B cell (primary cell): ENCODE data around the gene CORO1A. TPM values are rescaled to one million over a fixed set of nuclear protein-coding genes. Genes with fewer than 3 reads are reported as not detected.
"Not testable (repeated sequence)": the region's sequence is repeated elsewhere in the genome, so short reads cannot be mapped to it uniquely, and the experiment has no call there.

Experiments used
- ATAC-seq: fragments of 200-7000 bp; cut with Tn5 transposase; one replicate; pipeline ENCODE4 v1.10.0; 2021; ENCODE audit warnings: low read depth, mild to moderate bottlenecking, moderate number of reproducible peaks, moderate library complexity
- CTCF ChIA-PET: fragments of 350-600 bp; sonication (Branson Sonifier 250); formaldehyde crosslinking; loops from one replicate; lab custom pipeline; 2021; ENCODE audit warnings: antibody characterized with exemption, inconsistent platforms; lab: Charles Lee
- POLR2A ChIA-PET: fragments of 350-600 bp; sonication (Branson Sonifier 250); formaldehyde crosslinking; loops from one replicate; lab custom pipeline; 2021; ENCODE audit warnings: antibody characterized with exemption; lab: Charles Lee
- DNase-seq: peaks from one replicate; pipeline ENCODE4 v3.0.0; 2013
- H2AFZ ChIP-seq: 2 replicates; pipeline ENCODE4 v1.6.1; 2012; ENCODE audit warnings: mild to moderate bottlenecking, low read depth, low read length; ENCODE audit not compliant: insufficient read depth, poor library complexity, severe bottlenecking
- H3K27ac ChIP-seq, 2 donors: 1 replicate in 1 of 2; 2 replicates in 1 of 2; pipeline ENCODE4 v1.5.1; 2012 to 2013; ENCODE audit warnings: low read length in 2 of 2, mild to moderate bottlenecking in 2 of 2, moderate library complexity in 1 of 2
- H3K27me3 ChIP-seq, 4 experiments: fragments of 200-600 bp in 1 of 4; sonication (generic) in 1 of 4; replicated peaks in 1 of 4; 1 replicate in 2 of 4; 2 replicates in 2 of 4; pipeline versions ENCODE4 v1.6.1 to v1.7.0; 2013 to 2016; ENCODE audit warnings: low read length in 3 of 4, mild to moderate bottlenecking in 2 of 4, mixed read lengths in 1 of 4, moderate library complexity in 1 of 4; ENCODE audit not compliant: insufficient read depth in 4 of 4, control insufficient read depth in 3 of 4; ENCODE audit errors: control extremely low read depth in 1 of 4
- H3K36me3 ChIP-seq, 2 experiments: replicated peaks in 1 of 2; 1 replicate in 1 of 2; 2 replicates in 1 of 2; pipeline versions ENCODE4 v1.6.1 to v1.7.1; 2013; ENCODE audit warnings: low read length in 1 of 2; ENCODE audit not compliant: insufficient read depth in 2 of 2, control insufficient read depth in 1 of 2; ENCODE audit errors: control extremely low read depth in 1 of 2, extremely low read depth in 1 of 2
- H3K4me1 ChIP-seq, 2 donors: fragments of 200-600 bp in 1 of 2; sonication (generic) in 1 of 2; 1 replicate in 1 of 2; 2 replicates in 1 of 2; pipeline versions ENCODE4 v1.5.1 to v1.6.1; 2013 to 2017; ENCODE audit warnings: low read length in 2 of 2; ENCODE audit not compliant: control insufficient read depth in 2 of 2, insufficient read depth in 2 of 2
- H3K4me2 ChIP-seq: replicated peaks from 2 replicates; pipeline ENCODE3; 2012; ENCODE audit warnings: mild to moderate bottlenecking, low read depth, low read length; ENCODE audit not compliant: poor library complexity, severe bottlenecking
- H3K4me3 ChIP-seq, 5 experiments: fragments of 200-600 bp in 1 of 5; sonication (generic) in 1 of 5; 1 replicate in 3 of 5; 2 replicates in 2 of 5; pipeline versions ENCODE4 v1.5.1 to v1.7.0; 2011 to 2016; ENCODE audit warnings: low read length in 4 of 5, mild to moderate bottlenecking in 4 of 5, low read depth in 2 of 5, control low read depth in 1 of 5, moderate library complexity in 1 of 5; ENCODE audit not compliant: insufficient read depth in 1 of 5; ENCODE audit errors: control extremely low read depth in 1 of 5, extremely low read depth in 1 of 5
- H3K79me2 ChIP-seq: fragments of 200-600 bp; sonication (generic); one replicate; pipeline ENCODE4 v1.6.0; 2016; ENCODE audit warnings: low read length; ENCODE audit not compliant: control insufficient read depth, insufficient read depth
- H3K9ac ChIP-seq: fragments of 200-600 bp; sonication (generic); 2 replicates; pipeline ENCODE4 v1.6.1; 2017; ENCODE audit warnings: mild to moderate bottlenecking, low read length, moderate library complexity
- H3K9me3 ChIP-seq, 3 donors: one replicate each; pipeline versions ENCODE4 v1.6.1 to v1.7.1; 2013; ENCODE audit warnings: low read length in 2 of 3; ENCODE audit not compliant: control insufficient read depth in 2 of 3, insufficient read depth in 1 of 3; ENCODE audit errors: control extremely low read depth in 1 of 3
- H4K20me1 ChIP-seq: 2 replicates; pipeline ENCODE4 v1.6.0; 2012; ENCODE audit warnings: mild to moderate bottlenecking, low read length; ENCODE audit not compliant: insufficient read depth, control insufficient read depth, poor library complexity, severe bottlenecking
- H3K27ac Mint-ChIP-seq: one replicate; pipeline ENCODE4 v1.8.0; 2021; ENCODE audit warnings: mixed read lengths
- H3K27me3 Mint-ChIP-seq: one replicate; pipeline ENCODE4 v1.8.0; 2021; ENCODE audit warnings: mixed read lengths
- H3K4me1 Mint-ChIP-seq: one replicate; pipeline ENCODE4 v1.8.0; 2021; ENCODE audit warnings: mixed read lengths
- H3K4me3 Mint-ChIP-seq: one replicate; pipeline ENCODE4 v1.8.0; 2021; ENCODE audit warnings: mixed read lengths
- H3K9me3 Mint-ChIP-seq: one replicate; pipeline ENCODE4 v1.8.0; 2022; ENCODE audit warnings: mixed read lengths; ENCODE audit not compliant: insufficient read depth
- WGBS: methylation state at CpG from one replicate; pipeline ENCODE4 v1.1.5; 2013; ENCODE audit warnings: missing lambda C conversion rate; ENCODE audit not compliant: insufficient coverage; 5-methylcytosine and 5-hydroxymethylcytosine counted together
- intact Hi-C: fragments of 100-400 bp; cut with micrococcal nuclease; formaldehyde crosslinking; loops from one replicate; pipeline ENCODE4 v1.10.0; 2022
- polyA plus RNA-seq: library from polyadenylated mRNA; depleted of rRNA; stranded (reverse); fragments of >200 nt; gene quantifications from 2 replicates; pipeline ENCODE4 v1.2.3, GENCODE V29; 2012
- total RNA-seq, 2 donors: library from RNA; stranded (reverse); fragments of 120-200 nt in 1 of 2; gene quantifications; 1 replicate in 1 of 2; 2 replicates in 1 of 2; pipeline versions ENCODE4 v1.2.3 to v1.2.4, GENCODE V29; 2013 to 2022

The CORO1A gene
- total and polyA plus RNA-seq, 2 donors (not counting 1 experiment from before 2014, with no cell fraction given) = 653 to 1,555 TPM

- H3K27ac ChIP-seq, H3K27me3 ChIP-seq, H3K9ac ChIP-seq, H3K4me1 Mint-ChIP-seq, DNase-seq, H3K4me2 ChIP-seq, H4K20me1 ChIP-seq, H3K79me2 ChIP-seq, CTCF ChIA-PET, intact Hi-C loops, H3K27me3 Mint-ChIP-seq, H2AFZ ChIP-seq, H3K4me3 ChIP-seq, POLR2A ChIA-PET, H3K4me1 ChIP-seq, H3K27ac Mint-ChIP-seq, H3K9me3 ChIP-seq, H3K9me3 Mint-ChIP-seq, H3K36me3 ChIP-seq, H3K4me3 Mint-ChIP-seq: not testable (repeated sequence)
- peak; percentile 18 for ATAC-seq
- no CpG with 5 or more reads among the region's 21 CpGs for WGBS
These were observed 9.7 kb downstream of the CORO1A start for GRCh38 chr16:30193098-30193497.

GRCh38 chr16:30193615-30194014, 10.2 kb downstream of the CORO1A start, which contains the start of the genes BOLA2B and SLX1A:
BOLA2B (minus strand) TSS chr16:30193666; CDS start chr16:30193595, 71 bp downstream.
SLX1A (plus strand) TSS chr16:30193875; CDS start chr16:30194085, 210 bp downstream.
- H3K9me3 ChIP-seq, H3K9ac ChIP-seq, H3K4me1 Mint-ChIP-seq, H3K4me3 Mint-ChIP-seq, H2AFZ ChIP-seq, CTCF ChIA-PET, H3K36me3 ChIP-seq, H3K9me3 Mint-ChIP-seq, H3K4me2 ChIP-seq, H3K4me1 ChIP-seq, H3K27ac ChIP-seq, H3K79me2 ChIP-seq, H4K20me1 ChIP-seq, POLR2A ChIA-PET, H3K27me3 Mint-ChIP-seq, H3K27me3 ChIP-seq, intact Hi-C loops, H3K27ac Mint-ChIP-seq, DNase-seq: not testable (repeated sequence)
- peak; percentile 88 for ATAC-seq
- WGBS = no CpG with 5 or more reads among the region's 34 CpGs
- H3K4me3 ChIP-seq = peak within 1 kb of the TSS in 3 of 5 experiments; percentile 21 to 49 (median 38)

- H3K9me3 ChIP-seq, H3K4me1 ChIP-seq, H3K79me2 ChIP-seq, H3K4me1 Mint-ChIP-seq, H3K4me2 ChIP-seq, H3K27ac ChIP-seq, H3K4me3 Mint-ChIP-seq, CTCF ChIA-PET, H4K20me1 ChIP-seq, POLR2A ChIA-PET, H2AFZ ChIP-seq, H3K9me3 Mint-ChIP-seq, H3K27me3 Mint-ChIP-seq, H3K27ac Mint-ChIP-seq, H3K27me3 ChIP-seq, DNase-seq, H3K36me3 ChIP-seq, H3K9ac ChIP-seq, intact Hi-C loops: not testable (repeated sequence)
- WGBS = 3% methylated on average over 6 of the region's 60 CpGs
- peak overlapping the region in 3 of 5 experiments; percentile 21 to 49 (median 38) for H3K4me3 ChIP-seq
- ATAC-seq = peak; percentile 68
These were observed 10.9 kb downstream of the CORO1A start for GRCh38 chr16:30194172-30194925.

GRCh38 chr16:30197001-30197400, 13.6 kb downstream of the CORO1A start:
- H3K4me1 Mint-ChIP-seq, H4K20me1 ChIP-seq, H2AFZ ChIP-seq, H3K4me1 ChIP-seq, H3K9ac ChIP-seq, H3K79me2 ChIP-seq, H3K27ac ChIP-seq, CTCF ChIA-PET, intact Hi-C loops, H3K27ac Mint-ChIP-seq, POLR2A ChIA-PET, H3K9me3 ChIP-seq, H3K27me3 ChIP-seq, H3K4me3 Mint-ChIP-seq, H3K9me3 Mint-ChIP-seq, H3K27me3 Mint-ChIP-seq, DNase-seq, H3K4me3 ChIP-seq, H3K4me2 ChIP-seq, ATAC-seq, H3K36me3 ChIP-seq: not testable (repeated sequence)
- no CpG with 5 or more reads among the region's 2 CpGs for WGBS
